Stimulated activated CD4-positive, alpha-beta T cell treated with anti-CD3 and anti-CD28 coated beads, Interleukin-15, amount 100 ng/mL, for 48 hours (primary cell): Measurements from ENCODE around the gene BEND7.
"Not testable (repeated sequence)": the region's sequence is repeated elsewhere in the genome, so short reads cannot be mapped to it uniquely, and the experiment has no call there.

Experiments
- DNase-seq, 2 donors: peaks; one replicate each; pipeline ENCODE4 v3.0.0-alpha.2; 2020; ENCODE audit warnings: low read depth in 2 of 2

Gene BEND7

DNA sequence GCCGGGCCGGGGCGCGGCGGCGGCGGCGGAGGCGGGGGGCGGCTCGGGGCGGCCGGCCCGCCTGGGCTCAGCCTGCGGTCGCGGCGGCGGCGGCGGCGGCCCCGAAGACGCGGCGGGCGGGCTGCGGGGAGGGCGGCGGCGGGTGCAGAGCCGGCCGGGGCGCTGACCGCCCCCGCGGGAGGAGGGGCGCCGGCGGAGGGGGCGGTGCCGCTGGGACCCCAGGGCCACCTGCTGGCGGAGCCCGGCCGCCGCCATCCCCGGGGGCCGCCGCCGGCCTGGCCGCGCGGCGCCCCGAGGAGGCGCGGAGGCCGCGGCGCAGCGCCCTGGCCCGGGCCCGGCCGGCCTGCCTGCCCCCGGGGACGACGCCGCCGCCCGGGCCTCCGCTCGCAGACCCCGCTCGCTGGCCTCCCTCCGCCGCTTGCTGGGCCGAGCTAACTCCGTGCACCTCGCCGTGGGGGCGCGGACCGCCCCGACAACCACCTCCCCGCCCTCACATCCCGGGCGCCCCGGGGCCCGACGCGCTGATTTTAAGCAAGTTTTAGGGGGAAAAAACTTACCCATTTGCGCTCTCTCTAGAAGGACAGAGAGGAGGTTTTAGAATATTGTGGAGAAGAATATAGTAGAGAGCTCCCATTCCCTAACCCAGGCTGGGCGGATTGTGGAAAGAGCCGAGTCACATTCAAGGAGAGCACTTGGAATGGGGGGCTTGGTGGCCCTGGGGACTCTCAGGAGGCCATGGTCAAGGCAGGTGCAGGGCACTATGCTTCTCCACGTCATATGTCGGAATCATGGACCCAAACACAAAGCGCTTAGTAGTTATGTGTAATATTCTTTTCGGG is at the start of gene BEND7:
TSS of gene BEND7 (minus strand) at position 140 of the 839 bp plus-strand sequence. CDS start 481 bp downstream, outside the sequence.
- no peak for DNase-seq

DNA sequence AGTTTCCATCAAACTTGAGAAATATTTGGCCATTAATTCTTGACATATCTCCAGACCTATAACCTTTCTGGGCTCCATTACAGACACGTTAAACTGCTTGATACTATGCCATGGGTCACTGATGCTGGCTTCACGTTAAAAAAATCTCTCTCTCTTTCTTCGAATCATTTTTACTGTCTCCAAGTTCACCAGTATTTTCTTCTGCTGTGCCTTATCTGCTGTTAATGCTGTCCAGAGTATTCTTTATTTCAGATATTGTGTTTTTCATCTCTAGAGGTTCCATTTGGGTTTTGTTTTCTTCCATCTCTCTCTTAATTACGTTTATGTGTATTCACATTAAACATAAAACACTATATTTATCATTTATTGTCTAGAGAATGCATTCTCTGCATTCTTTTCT is 45.1 kb upstream of the BEND7 start:
- no peak for DNase-seq

GRCh38 chr10:13571541-13571940 is 42.7 kb upstream of the BEND7 start:
- DNase-seq, result no peak

DNA sequence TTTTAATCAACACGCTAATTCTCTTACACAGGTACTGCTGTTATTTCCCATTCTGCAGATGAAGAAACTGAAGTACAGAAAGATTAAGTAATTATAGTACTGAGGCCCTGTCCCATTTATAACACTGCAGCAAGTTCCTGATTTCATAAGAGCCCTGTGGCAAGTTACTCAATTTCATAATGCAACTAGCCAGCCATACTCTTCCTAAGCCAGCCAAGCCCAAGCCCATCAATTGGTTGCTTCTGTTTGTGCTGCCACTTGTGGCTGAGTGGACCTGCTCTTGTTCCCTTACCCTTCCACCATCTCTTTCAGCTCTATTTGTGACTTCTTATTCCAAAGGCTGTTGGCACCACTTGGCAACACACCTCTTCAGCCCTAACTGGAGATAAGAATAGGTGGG is 38.2 kb upstream of the BEND7 start:
- no peak for DNase-seq

GRCh38 chr10:13564576-13564975 is 35.8 kb upstream of the BEND7 start:
- DNase-seq, result no peak

DNA sequence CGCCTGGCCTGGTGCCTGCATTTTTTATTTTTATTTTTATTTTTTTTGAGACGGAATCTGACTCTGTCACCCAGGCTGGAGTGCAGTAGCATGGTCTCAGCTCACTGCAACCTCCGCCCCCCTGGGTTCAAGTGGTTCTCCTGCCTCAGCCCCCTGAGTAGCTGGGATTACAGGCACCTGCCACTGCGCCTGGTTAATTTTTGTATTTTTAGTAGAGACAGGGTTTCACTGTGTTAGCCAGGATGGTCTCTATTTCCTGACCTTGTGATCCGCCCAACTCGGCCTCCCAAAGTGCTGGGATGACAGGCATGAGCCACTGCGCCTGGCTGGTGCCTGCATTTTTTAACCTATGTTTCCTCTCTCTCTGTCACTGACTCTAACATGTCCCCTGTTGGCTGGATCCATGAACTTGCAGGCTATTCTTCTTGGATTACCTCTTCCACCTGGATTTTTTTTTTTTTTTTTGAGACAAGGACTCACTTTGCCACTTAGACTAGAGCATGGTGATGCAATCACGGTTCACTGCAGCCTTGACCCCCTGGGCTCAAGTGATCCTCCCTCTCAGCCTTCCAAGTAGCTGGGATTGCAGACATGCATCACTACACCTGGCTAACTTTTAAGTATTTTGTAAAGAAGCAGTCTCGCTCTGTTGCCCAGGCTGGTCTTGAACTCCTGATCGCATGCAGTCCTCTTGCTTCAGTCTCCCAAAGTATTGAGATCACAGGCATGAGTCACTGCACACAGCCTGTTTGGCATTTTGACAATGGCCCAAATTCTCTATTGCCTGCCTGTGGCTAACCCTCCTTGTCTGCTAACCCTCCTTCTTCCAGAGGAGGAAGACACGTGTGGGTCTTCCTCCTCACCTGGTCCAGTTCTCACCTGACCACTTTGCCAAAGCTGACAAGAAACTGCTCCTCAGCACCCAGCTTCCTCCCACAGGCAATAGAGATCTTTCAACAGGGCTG is 34.9 kb upstream of the BEND7 start:
- DNase-seq, result no peak

GRCh38 chr10:13560597-13560996 is 31.8 kb upstream of the BEND7 start:
- DNase-seq, result no peak

GRCh38 chr10:13559124-13559700 is 30.4 kb upstream of the BEND7 start:
- DNase-seq, result no peak

DNA sequence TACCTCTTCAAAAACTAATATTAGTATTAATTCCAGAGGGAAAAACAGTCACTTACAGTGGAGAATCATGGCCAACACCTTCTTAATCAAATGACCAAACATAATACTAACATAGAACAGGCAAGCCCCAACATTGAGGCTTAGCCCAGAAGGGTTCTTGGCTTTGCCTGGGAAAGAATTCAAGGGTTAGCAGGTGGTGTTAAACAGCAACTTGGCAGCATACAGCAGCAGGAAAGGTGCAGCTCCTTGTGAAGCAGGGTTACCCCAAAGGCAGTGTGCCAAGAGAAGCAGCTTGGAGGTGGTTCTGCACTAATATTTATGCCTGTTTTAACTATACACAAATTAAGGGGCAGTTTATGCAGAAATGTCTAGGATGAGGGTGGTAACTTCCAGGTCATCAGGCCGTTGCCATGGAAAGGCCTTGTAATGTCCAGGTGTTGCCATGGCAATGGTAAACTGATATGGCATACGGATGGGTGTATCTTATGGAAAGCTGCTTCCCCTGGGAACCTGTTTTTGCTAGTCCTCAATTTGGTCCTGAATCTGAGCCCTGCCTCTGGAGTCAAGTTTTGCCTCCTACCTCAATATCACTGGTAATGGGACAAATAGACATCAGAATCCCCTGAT is 27.2 kb upstream of the BEND7 start:
- no peak for DNase-seq

GRCh38 chr10:13550802-13551201 is 22.0 kb upstream of the BEND7 start:
- no peak for DNase-seq

DNA sequence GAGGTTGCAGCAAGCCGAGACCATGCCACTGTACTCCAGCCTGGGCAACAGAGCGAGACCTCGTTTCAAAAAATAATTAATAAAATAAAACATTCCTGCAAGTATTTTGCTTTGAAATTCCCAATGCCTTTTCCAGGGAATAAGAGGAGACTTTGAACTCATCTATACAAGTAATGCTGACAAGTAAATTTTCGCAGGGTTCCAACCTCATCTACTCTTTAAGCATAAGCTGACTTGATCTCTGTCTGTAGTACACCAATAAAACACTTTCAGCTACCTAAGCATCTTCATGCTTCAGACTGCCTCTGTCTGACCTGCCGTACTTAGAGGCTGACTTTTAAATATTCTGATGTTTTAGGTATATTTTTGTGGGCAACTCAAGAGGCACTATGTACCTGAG is 13.7 kb upstream of the BEND7 start:
- DNase-seq, result no peak

- DNase-seq, result not testable (repeated sequence)
These were observed 9.2 kb upstream of the BEND7 start for GRCh38 chr10:13537985-13538384.

- DNase-seq, result peak; percentile 20 to 21
These were observed 8.0 kb upstream of the BEND7 start for GRCh38 chr10:13536674-13537366.

DNA sequence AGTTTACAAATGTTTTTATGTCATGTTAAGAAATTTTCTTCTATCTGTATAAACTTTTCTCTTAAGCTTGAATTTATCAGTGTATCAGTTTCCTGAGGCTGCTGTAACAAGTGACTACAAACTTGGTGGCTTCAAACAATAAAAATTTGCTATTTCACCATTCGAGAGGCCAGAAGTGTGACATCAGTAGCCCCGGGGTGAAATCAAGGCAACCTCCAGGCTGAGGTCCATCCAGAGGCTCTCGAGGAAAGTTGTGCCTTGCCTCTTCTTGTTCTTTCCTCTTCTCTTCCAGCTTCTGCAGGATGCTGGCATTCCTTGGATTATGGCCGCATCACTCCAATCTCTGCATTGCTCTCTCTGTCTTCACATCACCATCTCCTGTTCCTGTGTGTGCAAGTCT is 6.5 kb upstream of the BEND7 start:
- no peak for DNase-seq

DNA sequence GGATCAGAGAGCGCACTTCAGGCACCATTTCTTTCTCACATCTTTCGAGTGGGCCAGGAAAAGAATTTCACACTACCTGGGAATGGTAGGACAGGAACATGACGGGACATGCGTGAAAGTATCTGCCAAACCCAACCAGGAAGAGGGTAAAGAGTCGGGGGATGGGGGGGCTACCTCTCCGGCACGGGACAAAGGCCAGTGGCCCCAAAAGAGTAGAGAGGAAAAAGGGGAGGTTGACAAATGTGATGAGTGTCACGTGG is 830 bp upstream of the BEND7 start:
- DNase-seq, result no peak

DNA sequence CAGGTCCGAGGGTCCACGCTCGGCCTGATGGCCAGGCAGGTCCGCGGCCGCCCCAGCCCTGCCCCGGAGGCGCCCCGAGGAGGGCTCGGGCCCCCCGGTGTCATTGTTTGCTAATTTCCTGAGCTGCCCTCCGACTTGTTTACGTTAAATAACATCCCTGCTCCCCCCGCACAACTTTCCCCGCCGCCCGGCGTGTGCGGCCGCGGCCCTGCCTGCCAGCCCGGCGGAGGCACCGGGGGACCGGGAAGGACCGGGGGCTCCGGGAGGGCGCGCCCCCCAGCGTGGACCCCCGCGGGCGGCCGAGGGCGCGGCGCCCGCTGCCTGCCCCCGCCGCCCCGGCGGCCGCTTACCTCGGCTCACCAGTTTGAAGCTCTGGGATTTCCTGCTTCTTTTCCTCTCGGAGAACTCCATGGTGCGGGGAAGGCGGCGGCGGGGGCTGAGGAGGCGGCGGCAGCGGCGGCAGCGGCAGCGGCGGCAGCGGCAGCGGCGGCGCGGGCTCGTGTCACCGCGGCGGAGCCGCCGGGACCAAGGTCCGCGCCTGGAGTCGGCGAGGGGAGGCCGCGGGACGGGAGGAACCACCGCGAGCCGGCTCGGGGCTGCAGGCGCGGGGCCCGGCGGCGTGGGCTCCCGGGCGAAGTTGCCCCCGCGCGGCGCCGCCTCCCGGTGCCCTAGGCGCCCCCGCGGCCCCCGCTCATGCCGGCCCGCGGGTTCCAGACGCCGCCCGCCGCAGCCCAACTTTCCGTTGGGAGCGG is 515 bp downstream of the BEND7 start:
- DNase-seq, result no peak

DNA sequence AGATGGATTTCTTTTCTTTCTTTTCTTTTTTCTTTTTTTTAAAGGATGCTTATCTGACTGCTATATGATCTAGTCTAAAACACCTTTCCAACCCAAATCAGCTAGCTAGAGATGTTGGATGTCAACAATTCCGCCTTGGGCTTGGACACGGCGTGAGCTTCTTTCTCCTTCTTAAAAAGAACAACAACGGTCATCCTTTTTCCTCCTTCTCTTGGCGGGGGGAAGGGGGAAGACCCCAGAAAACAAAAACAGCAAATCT is 1.0 kb downstream of the BEND7 start:
- DNase-seq, result no peak

- DNase-seq, result no peak
These were observed 1.6 kb downstream of the BEND7 start for GRCh38 chr10:13526948-13527863.

DNA sequence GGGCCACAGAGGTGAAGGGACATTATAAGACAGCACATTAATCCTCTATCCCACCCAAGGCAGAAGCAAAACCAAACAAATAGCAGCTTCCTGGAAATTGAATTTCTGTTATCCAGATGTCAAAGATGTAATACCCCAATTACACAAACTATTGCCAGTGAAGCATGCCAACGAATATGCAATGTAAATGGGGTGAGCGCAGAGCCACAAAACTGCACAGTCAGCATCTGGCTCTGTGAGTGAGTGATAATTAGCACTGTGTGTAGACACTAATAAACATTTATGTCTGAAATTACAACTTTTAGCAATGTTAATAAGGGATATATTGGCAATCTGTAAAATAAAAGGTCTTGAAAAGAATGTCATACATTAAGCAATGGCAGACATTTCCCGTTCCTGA is 3.2 kb downstream of the BEND7 start:
- DNase-seq, result no peak

- no peak for DNase-seq
These were observed 7.8 kb downstream of the BEND7 start for GRCh38 chr10:13521026-13521425.
